Stimulated activated CD4-positive, alpha-beta T cell treated with anti-CD3 and anti-CD28 coated beads, Interleukin-4, amount 100 ng/mL, for 1 hour (primary cell): Measurements from ENCODE around the gene RASD1.
"Not testable (repeated sequence)": the region's sequence is repeated elsewhere in the genome, so short reads cannot be mapped to it uniquely, and the experiment has no call there.

Experiments used
- DNase-seq: peaks from one replicate; pipeline ENCODE4 v3.0.0-alpha.2; 2020

RASD1 gene

GRCh38 chr17:17495536-17496188, 533 bp downstream of the RASD1 start:
- DNase-seq: peak; percentile 15

GRCh38 chr17:17494870-17495535, 1.2 kb downstream of the RASD1 start:
- DNase-seq: peak; percentile 24

- no peak for DNase-seq
Measured at GRCh38 chr17:17494499-17494869, 1.7 kb downstream of the RASD1 start.

- DNase-seq: no peak
Measured at GRCh38 chr17:17493986-17494466, 2.2 kb downstream of the RASD1 start.

GRCh38 chr17:17493249-17493985, 2.8 kb downstream of the RASD1 start:
- DNase-seq: no peak

GRCh38 chr17:17492571-17492970, 3.6 kb downstream of the RASD1 start:
- DNase-seq: no peak

GRCh38 chr17:17492085-17492484, 4.1 kb downstream of the RASD1 start:
- DNase-seq: no peak

GRCh38 chr17:17491546-17491988, 4.6 kb downstream of the RASD1 start:
- DNase-seq: no peak

- DNase-seq: no peak
Measured at GRCh38 chr17:17491031-17491471, 5.1 kb downstream of the RASD1 start.

GRCh38 chr17:17487998-17488397, 8.2 kb downstream of the RASD1 start:
- no peak for DNase-seq

- DNase-seq: not testable (repeated sequence)
Measured at GRCh38 chr17:17486416-17486815, 9.8 kb downstream of the RASD1 start.

- DNase-seq: no peak
Measured at GRCh38 chr17:17485420-17485819, 10.8 kb downstream of the RASD1 start.

- peak; percentile 19 for DNase-seq
Measured at GRCh38 chr17:17484451-17484899, 11.7 kb downstream of the RASD1 start.

- DNase-seq: no peak
Measured at GRCh38 chr17:17481860-17482259, 14.3 kb downstream of the RASD1 start.

- DNase-seq: no peak
Measured at GRCh38 chr17:17480593-17481148, 15.5 kb downstream of the RASD1 start.

GRCh38 chr17:17479209-17479608, 17.0 kb downstream of the RASD1 start:
- DNase-seq: no peak

- peak; percentile 97 for DNase-seq
Measured at GRCh38 chr17:17476865-17477467, 19.2 kb downstream of the RASD1 start, which contains the start of gene MED9. Gene MED9, plus strand, starts transcription at chr17:17477000. Its CDS starts 42 bp downstream, at chr17:17477042.

GRCh38 chr17:17474341-17474740, 21.9 kb downstream of the RASD1 start:
- DNase-seq: no peak

- no peak for DNase-seq
Measured at GRCh38 chr17:17472333-17472920, 23.8 kb downstream of the RASD1 start.

- no peak for DNase-seq
Measured at GRCh38 chr17:17469996-17470395, 26.2 kb downstream of the RASD1 start.

GRCh38 chr17:17469358-17469757, 26.8 kb downstream of the RASD1 start:
- no peak for DNase-seq
